IMR-90 (cell line): ENCODE results near the gene VPS18. TPM values are rescaled to one million over a fixed set of nuclear protein-coding genes. Genes with fewer than 3 reads are reported as not detected.

Source experiments
- CEBPB ChIP-seq: IDR thresholded peaks from 2 replicates; pipeline ENCODE4 v1.6.1; 2012; ENCODE audit warnings: low read depth, low read length, improper control_type of control experiment
- RFX5 ChIP-seq: IDR thresholded peaks from 2 replicates; pipeline ENCODE4 v1.8.0; 2012; ENCODE audit warnings: low read depth, mild to moderate bottlenecking, low read length, moderate library complexity
- SMC3 ChIP-seq: fragments of 150-350 bp; IDR thresholded peaks from 2 replicates; pipeline ENCODE4 v1.6.1; 2016; ENCODE audit warnings: low read depth, mild to moderate bottlenecking, antibody characterized with exemption, low read length, moderate library complexity
- polyA plus RNA-seq, 3 experiments: library from polyadenylated mRNA; depleted of rRNA; stranded (reverse); fragments of >200 nt; gene quantifications; 2 replicates each; pipeline ENCODE4 v1.2.3, GENCODE V29; 2012; ENCODE audit warnings: low replicate concordance in 1 of 3
- total RNA-seq: library from RNA; depleted of rRNA; stranded (reverse); fragments of >200 nt; gene quantifications from 2 replicates; pipeline ENCODE4 v1.2.3, GENCODE V29; 2012
- TF ChIP-seq, protein P1 (sequence below): fragments of 150-350 bp; IDR thresholded peaks from 2 replicates; pipeline ENCODE4 v1.6.1; 2016; ENCODE audit warnings: low read depth, mild to moderate bottlenecking, low read length, moderate library complexity, borderline replicate concordance
- TF ChIP-seq, protein P2 (sequence below): fragments of 150-350 bp; IDR thresholded peaks from 2 replicates; pipeline ENCODE4 v1.6.1; 2017; ENCODE audit warnings: mild to moderate bottlenecking, antibody characterized with exemption, low read length, low read depth

Gene VPS18
- total and polyA plus RNA-seq, 2 of the 4 experiments (the other 2 are of a cell fraction), result 19.3 to 32.3 TPM

DNA sequence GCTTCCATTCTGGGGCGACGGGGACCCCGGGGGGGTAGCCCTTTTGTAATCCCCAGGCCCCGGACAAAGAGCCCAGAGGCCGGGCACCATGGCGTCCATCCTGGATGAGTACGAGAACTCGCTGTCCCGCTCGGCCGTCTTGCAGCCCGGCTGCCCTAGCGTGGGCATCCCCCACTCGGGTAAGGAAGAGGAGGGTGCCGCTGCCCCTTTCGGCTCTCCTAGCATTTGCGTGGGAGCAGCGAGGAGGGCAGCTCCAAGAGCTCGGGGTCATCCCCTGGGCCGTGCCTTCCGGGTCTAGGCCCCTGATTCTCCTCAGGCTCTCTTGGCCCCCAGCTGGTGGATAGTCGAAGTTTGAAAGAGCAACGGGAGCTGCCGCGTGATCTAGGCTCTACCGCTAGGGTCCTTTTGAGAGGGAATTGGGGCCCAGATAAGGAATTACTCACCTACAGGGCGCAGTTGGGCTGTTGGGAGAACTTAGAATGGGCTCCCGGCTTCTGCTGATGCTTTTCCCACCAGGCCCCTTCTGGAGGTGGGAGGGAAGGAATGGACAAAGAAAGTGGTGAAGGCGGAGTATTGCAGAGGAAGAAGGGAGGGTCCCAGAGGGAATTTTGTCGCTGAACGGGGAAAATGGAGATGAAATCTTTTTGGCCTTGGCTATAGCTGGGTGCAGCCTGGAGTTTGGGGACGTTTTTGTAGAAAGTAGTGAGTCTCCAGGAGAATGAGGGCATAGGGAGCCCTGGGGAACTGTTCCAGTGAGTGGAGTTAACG, 615 bp downstream of the VPS18 start (continued):
- TF ChIP-seq RFX5, result no peak
- TF ChIP-seq CEBPB, result no peak
- TF ChIP-seq SMC3, result no peak
- TF ChIP-seq, protein P1, sequence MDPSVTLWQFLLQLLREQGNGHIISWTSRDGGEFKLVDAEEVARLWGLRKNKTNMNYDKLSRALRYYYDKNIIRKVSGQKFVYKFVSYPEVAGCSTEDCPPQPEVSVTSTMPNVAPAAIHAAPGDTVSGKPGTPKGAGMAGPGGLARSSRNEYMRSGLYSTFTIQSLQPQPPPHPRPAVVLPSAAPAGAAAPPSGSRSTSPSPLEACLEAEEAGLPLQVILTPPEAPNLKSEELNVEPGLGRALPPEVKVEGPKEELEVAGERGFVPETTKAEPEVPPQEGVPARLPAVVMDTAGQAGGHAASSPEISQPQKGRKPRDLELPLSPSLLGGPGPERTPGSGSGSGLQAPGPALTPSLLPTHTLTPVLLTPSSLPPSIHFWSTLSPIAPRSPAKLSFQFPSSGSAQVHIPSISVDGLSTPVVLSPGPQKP, result no peak
- TF ChIP-seq, protein P2, sequence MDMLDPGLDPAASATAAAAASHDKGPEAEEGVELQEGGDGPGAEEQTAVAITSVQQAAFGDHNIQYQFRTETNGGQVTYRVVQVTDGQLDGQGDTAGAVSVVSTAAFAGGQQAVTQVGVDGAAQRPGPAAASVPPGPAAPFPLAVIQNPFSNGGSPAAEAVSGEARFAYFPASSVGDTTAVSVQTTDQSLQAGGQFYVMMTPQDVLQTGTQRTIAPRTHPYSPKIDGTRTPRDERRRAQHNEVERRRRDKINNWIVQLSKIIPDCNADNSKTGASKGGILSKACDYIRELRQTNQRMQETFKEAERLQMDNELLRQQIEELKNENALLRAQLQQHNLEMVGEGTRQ, result peak; percentile 45; the same call in 1 of the 2 replicates
